SIG-M5 (cell line): ENCODE results near the gene RHOT1.
"Not testable (repeated sequence)": the region's sequence is repeated elsewhere in the genome, so short reads cannot be mapped to it uniquely, and the experiment has no call there.

Experiments
- DNase-seq: peaks from one replicate; lab custom pipeline; 2025; lab: John Stamatoyannopoulos, UW

RHOT1 gene

DNA sequence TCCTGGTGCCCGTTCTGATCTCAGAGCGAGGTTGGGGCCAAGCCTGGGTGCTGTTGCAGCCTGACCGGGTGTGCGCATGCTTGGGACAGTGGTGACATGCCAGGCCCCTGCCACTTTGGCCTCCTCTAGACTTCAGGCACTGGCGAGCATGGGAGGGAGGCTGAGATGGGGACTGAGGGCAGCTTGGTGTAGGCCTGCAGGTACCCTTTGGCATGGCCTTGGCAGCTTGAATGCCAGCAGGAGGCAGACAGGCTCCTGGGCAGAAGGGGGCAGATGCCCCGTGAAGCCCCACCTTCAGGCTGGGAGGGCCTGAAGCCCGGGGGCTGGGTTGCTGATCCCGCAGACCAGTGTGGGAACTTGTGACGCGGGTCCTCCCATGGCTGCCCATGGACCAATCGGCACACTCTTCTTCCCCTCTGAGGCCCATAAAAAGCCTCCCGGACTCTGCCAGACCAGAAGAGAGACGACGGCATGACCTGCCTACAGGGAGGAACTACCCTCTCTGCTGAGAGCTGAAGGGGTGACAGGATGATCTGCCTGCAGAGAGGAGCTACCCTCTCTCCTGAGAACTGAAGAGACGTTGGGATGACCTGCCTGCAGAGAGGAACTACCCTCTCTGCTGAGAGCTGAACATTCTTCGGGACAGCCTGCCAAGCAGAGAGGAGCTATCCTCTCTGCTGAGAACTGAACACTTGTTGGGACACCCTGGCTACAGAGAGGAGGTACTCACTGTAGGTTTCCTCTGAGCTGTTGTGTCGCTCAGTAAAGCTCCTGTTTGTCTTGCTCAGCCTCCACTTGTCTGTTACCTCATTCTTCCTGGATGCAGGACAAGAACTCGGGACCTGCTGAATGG lies 17.5 kb downstream of the RHOT1 start:
- no peak for DNase-seq

DNA sequence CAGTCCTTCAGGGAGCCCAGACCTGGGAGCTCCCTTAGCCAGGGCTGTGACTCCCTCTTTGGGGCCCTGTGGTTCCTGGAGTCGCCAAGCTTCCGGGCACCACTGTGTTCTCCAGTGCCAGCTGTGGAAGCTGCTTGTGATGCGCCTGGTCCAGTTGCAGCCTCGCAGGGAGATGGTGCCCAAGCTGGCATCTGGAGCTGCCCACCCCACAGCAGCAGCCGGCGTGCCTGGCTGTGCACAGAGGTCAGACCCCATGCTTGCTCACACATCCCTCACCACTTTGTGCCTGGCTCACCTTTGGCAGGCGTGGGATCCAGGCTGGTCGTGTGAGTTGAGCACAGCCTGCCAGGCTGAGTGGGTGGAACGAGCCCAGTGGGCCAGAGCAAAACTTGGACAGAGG lies 18.2 kb downstream of the RHOT1 start:
- no peak for DNase-seq

DNA sequence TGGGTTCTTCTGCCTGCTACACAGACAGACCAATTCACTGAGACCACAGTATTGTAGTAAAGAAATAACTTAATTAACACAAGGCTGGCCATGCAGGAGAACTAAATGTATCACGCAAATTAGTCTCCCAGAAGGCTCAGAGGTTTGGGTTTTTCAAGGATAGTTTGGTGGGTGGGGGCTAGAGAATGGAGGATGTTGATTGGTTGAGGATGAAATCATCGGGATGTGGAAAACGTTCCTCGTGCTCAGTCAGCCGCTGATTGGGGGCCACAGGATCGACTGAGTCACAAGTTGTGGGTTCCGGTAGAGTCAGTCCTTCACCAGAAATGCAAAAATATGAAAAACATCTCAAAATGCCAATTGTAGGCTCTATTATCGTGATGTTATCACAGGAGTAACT lies 18.7 kb downstream of the RHOT1 start:
- DNase-seq: no peak

DNA sequence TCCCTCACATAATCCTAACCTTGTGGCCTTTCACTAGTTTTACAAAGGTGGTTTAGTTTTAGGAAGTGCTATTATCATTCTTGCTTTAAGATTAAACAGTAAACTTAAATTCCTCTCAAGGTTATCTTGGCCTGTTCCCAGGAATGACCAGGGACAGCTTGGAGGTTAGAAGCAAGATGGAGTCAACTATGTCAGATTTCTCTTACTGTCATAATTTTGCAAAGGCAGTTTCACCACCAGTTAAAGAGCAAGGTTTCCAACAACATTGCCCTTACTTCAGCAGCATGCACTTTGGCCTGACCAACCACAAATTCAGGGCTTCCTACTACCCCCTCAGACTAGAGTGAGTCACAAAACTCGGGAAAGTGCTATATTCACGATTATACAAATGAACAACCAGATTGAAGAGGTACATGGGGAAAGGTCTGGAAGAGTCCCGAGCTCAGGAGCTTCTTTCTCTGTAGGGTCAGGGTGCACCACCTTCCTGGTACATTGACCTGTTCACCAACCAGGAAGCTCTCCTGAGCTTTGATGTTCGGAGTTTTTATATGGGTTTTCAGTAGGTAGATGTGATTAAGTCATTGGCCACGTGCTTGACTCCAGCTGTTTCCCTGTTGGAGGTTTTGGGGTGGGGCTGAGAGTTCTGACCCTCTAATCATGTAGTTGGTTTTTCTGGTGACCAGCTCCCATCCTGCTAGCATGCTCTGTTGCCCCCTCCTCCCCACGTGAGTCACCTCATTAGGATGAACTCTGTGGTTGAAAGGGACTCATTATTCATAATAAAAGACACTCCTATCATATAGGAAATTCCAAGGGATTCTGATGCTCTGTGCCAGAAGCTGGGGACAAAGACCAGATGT lies 19.4 kb downstream of the RHOT1 start:
- DNase-seq: no peak

DNA sequence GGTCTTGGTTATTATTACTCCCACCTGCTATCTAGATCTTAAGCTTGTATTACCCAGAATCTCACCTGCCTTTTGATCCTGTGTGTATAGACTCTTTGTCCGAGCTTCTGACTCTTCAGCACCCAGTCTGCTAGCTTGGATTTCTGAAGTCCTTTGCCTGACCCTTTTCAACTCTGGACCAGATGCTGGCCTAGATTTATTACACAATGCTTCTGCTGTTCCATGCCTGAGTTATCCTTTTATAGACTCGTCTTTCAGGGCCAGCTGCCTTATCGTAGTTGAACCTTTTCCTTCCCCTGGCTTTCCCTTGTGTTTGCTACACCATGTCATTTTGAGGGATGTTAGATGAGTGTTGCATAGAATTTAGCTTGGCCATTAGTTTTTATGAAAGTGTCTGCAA lies 32.6 kb downstream of the RHOT1 start:
- no peak for DNase-seq

DNA sequence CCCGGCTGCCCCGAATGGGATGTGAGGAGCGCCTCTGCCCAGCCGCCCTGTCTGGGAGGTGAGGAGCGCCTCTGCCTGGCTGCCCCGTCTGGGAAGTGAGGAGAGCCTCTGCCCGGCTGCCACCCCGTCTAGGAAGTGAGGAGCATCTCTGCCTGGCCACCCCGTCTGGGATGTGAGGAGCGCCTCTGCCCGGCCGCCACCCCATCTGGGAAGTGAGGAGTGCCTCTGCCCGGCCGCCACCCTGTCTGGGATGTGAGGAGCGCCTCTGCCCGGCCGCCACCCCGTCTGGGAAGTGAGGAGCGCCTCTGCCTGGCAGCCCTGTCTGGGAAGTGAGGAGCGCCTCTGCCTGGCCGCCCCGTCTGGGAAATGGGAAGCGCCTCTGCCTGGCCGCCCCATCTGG lies 36.4 kb downstream of the RHOT1 start:
- not testable (repeated sequence) for DNase-seq

DNA sequence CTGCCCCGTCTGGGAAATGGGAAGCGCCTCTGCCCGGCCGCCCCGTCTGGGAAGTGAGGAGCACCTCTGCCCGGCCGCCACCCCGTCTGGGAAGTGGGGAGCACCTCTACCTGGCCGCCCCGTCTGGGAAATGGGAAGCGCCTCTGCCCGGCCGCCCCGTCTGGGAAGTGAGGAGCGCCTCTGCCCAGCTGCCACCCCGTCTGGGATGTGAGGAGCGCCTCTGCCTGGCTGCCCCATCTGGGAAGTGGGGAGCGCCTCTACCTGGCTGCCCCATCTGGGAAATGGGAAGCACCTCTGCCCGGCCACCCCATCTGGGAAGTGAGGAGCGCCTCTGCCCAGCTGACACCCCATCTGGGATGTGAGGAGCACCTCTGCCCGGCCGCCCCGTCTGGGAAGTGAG lies 36.8 kb downstream of the RHOT1 start:
- not testable (repeated sequence) for DNase-seq

DNA sequence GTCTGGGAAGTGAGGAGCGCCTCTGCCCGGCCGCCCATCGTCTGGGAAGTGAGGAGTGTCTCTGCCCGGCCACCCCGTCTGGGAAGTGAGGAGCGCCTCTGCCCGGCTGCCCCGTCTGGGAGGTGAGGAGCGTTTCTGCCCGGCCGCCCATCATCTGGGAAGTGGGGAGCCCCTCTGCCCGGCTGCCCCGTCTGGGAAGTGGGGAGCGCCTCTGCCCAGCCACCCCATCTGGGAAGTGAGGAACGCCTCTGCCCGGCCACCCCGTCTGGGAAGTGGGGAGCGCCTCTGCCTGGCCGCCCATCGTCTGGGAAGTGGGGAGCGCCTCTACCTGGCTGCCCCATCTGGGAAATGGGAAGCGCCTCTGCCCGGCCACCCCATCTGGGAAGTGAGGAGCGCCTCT lies 37.2 kb downstream of the RHOT1 start:
- DNase-seq: not testable (repeated sequence)

DNA sequence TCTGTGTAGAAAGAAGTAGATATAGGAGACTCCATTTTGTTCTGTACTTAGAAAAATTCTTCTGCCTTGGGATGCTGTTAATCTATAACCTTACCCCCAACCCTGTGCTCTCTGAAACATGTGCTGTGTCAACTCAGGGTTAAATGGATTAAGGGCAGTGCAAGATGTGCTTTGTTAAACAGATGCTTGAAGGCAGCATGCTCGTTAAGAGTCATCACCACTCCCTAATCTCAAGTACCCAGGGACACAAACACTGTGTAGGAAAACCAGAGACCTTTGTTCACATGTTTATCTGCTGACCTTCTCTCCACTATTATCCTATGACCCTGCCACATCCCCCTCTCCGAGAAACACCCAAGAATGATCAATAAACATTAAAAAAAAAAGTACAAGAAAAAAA lies 38.0 kb downstream of the RHOT1 start:
- not testable (repeated sequence) for DNase-seq

DNA sequence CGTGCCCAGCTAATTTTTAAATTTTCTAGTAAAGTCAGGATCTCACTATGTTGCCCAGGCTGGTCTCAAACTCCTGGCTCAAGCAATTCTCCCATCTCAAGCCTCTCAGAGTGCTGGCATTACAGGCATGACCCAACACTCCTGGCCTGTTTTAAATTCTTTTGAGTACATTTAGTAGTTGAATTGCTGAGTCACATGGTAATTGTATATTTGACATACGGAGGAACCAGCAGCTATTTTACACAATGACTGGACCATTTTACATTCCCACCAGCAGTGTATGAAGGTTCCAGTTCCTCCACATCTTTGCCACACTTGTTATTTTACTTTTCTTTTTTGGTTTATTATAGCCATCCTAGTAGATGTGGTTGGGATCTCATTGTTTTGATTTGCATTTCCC lies 43.6 kb downstream of the RHOT1 start:
- DNase-seq: no peak

DNA sequence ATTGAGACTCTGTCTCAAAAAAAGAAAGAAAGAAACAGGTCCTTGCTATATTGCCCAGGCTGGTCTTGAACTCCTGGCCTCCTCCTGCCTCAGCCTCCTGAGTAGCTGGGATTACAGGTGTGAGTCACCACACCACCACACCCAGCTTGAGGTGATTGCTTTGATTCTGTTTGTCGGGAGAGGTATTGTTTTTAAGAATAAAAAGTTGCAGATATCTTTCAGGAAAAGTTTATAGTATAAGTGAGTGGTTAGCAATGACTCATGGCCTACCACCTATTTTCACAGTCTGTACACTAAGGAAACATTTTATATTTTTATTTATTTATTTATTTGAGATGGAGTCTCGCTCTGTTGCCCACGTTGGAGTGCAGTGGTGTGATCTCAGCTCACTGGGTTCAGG lies 45.0 kb downstream of the RHOT1 start:
- DNase-seq: no peak

DNA sequence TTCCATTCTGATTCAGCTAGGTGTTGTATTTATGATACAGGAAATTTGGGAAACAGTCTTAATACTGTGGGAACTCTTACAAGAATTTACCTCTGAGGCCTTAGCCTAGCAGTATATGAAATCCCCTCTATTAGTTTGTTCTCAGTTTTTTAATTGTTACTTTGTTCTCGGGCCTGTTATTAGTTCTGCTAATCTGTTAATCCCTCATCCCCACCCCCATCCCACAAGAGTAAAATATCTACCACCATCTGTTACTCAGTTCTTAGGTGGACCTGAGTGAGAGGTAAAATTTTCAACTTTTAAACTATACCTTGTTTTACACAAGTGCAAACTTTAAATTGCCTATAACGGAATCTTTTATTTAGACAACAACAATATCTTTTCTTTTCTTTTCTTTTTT lies 47.0 kb downstream of the RHOT1 start:
- DNase-seq: no peak

DNA sequence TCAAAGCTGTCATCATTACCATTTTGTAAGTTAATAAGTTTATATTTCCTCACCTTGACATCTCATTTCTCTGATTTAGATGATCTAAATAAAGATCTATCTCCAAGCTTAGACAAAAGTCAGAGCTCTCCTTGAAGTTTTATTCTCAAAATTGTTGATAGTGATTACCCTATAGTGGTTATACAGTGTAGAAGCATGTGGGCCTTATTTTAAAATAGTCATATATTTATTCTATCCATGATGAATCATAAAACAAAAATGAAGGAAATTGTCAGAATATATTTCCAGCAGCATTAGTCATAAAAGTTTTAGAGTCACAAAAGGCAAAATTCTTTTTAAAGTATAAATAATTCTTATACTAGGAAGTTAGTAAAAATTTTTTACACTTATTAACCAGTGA lies 49.0 kb downstream of the RHOT1 start:
- DNase-seq: no peak

DNA sequence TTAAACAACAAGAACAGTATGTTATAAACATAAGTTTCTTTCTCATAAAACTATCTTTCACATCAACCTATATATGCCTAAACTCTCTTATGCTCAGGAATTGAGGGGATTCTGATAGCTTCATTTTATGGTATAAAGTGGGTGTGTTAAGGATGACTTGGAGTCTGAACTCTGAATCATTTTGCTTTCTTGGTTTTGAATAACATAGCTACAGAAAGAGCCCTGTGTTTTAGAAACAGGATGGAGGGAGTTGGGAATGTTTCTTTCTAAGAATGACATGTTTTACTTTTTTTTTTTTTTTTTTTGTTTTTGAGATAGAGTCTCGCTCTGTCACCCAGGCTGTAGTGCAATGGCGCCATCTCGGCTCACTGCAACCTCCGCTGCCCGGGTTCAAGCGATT lies 50.1 kb downstream of the RHOT1 start:
- DNase-seq: no peak

DNA sequence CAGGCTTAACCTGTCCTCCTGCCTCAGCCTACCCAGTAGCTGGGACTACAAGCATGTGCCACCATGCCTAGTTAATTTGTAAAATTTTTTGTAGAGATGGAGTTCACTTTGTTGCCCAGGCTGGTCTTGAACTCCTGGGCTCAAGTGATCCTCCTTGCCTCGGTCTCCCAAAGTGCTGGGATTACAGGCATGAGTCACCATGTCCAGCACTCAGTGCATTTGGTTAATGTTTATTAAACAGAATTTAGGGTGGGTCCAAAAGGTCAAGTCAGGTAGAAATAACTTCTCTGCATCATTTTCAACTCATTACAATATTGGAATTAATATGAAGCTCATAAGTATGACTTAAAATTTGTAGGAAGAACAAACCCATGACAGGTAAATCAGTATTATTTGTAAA lies 55.7 kb downstream of the RHOT1 start:
- DNase-seq: no peak

DNA sequence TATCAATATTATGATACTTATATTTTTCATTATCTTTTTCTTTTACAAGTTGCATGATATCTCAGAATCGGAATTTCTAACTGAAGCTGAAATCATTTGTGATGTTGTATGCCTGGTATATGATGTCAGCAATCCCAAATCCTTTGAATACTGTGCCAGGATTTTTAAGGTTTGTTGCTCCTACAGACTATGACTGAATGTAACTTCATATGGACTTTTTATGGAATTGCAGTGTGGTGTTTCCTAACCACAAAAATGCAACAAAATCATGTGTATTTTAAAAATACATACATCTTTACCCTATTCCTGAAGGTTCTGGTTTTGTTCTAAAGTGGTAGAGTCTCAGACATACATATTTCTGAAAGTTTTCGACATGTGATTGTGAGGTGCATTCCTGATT lies 64.6 kb downstream of the RHOT1 start:
- DNase-seq: no peak

DNA sequence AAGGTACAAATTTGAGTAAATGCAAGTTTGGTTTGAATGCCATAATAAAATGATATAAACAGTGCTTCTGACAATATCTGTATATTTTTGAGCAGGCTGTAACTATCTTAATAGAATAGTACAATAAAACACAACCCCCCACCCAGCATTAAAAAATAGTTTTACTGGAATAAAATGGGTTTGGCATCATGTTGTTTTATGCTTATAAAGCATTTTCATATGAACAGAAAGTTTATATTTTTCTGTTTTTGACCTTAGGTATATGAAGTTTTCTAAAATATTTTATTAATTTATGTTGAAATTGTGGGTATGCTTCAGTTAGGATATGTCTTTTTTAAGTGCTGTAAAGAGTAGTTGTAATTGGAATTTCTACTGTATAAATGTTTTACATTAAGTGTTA lies 66.1 kb downstream of the RHOT1 start:
- no peak for DNase-seq

DNA sequence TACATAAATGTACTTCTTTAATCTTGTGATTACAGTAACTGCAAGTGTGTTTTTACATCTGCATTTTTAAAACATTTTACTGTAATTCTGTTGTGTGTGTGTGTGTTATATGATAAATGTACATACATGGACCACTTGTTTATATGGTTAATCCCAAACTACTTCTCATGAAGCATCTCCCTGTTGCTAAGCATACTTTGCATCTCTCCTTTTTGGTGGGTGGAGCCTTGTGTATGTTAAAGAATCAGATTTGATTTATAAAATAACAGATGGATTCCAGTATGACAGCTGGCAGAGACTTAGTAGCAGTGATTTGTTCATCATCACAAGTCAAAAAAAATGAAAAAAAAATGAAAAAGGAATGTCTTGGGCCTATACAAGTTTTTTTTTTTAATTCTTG lies 67.3 kb downstream of the RHOT1 start:
- DNase-seq: no peak

DNA sequence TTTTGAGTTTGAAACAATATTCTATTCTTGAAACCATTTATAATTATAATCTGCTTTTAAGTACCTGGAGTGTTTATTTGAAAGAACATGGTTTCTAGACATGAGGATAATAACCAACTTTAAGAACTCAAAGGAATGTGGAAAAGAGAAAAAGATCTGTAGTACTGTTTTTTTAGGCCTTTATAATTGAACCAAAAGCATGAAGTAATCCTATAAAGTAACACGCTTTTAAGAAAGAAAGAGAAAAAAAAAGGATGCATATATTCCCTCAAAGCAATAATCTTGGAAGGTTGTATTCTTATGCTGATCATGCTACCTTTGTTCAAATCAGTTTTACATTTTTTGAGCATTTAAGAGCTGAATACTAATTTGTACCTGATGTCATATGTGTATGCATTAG lies 69.4 kb downstream of the RHOT1 start:
- DNase-seq: no peak

DNA sequence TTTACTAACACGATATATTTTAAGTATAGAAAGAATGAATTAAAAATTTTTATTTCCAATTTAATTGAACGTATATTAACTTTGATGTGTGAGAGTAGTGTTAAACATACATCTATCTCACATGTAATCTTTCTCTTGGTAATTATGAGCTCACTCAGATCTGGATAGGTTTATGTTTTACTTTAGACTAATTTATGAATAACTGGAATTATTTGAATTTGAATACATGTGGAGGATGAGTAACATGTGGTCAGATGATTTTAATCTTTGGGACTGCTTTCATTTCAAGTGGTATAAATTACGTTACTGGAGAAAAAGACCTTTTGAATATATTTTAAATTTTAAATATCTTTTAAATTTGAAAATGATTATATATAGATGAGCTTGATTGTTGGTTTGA lies 73.4 kb downstream of the RHOT1 start:
- no peak for DNase-seq

DNA sequence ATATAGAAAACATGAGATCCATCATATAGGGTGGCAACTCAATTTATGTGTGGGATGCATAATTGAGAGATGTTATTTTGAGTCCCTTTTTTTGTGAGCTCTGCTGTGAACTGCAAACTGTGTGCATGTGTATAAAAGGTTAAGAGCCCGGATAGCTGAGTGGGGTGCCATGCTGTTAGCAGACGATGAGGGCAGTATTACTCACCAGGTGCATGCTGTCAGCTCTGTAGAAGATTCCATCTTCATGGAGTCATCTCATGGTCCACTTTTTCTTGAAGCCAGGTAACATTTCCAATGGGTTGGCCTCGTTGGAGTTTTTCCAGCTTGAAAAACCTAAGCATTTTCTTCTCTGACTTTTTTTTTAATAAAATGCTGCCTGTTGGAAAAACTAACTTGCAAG lies 80.3 kb downstream of the RHOT1 start:
- DNase-seq: no peak

DNA sequence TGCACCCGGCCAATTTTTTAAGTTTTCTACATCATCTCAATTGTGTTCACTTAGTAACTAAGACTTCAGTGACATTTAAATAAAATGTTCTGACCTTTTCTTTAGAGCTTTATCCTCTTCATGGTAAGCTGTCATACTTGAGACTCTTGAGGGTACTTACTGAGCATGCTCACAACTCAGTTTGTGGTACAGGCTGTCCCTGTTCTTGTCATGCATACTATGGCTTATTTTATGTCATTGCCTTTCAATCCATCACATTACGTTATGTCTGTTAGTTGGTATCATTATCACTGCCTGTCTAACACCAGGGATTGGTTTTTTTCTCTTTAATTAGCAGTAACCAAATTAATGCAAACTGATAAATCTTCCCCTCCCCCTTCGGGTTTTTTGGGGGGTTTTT lies 81.4 kb downstream of the RHOT1 start:
- no peak for DNase-seq

DNA sequence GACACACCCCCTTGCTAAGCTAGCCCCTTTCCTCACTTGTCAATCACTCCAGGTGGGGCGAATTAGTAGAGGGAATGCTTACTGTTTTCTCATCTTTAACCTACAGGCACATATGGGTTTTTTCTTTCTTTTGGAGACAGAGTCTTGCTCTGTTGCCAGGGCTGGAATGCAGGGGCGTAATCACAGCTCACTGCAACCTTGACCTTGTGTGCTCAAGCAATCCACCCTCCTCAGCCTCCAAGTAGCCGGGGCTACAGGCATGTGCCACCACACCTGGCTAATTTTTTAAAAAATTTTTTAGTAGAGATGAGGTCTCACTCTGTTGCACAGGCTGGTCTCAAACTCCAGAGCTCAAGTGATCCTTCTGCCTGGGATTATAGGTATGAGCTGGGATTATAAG lies 84.6 kb downstream of the RHOT1 start:
- no peak for DNase-seq
